GM12874 (cell line): ENCODE results near the gene TCP11L1.

ENCODE experiments used
- TF ChIP-seq, protein P1 (sequence below): IDR thresholded peaks from 2 replicates; pipeline ENCODE4 v1.5.1; 2011; ENCODE audit warnings: low read depth, mild to moderate bottlenecking, control low read depth, low read length, moderate library complexity; ENCODE audit not compliant: insufficient read depth

The TCP11L1 gene

DNA sequence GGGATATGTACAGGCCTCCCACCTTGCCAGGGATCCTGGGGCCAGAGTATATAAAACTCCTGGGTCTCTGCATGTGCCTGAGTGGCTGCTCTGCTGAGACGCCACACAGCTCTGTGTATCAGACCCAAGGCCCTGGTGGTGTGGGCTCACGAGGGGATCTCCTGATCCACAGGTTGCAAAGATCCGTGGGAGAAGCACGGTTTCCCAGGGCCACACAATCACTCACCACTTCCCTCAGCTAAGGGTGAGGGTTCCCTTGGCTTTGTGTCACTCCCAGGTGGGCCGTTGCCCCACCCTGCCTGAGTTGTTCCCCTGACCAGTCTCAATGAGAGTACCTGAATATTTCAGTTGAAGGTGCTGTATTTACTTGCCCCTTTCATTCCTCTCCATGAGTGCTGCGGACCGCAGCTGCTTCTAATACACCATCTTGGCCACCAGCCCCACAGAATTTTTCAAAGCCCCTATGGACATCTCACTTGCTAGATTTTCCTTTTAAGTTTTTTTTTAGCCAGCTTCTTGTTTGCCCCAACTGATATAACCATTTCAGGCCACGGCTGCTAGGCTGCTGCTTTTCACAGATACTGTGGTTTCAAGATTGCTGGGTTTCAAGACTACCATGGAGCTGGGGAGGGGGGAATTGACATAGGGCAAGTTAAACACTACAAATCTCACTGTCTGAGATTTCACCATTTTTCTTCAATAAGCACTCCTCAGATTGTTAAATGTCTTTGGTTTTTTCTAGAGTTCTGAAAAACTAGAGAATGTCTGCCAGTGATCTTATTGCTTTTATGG lies 37.4 kb upstream of the TCP11L1 start:
- TF ChIP-seq, protein P1, sequence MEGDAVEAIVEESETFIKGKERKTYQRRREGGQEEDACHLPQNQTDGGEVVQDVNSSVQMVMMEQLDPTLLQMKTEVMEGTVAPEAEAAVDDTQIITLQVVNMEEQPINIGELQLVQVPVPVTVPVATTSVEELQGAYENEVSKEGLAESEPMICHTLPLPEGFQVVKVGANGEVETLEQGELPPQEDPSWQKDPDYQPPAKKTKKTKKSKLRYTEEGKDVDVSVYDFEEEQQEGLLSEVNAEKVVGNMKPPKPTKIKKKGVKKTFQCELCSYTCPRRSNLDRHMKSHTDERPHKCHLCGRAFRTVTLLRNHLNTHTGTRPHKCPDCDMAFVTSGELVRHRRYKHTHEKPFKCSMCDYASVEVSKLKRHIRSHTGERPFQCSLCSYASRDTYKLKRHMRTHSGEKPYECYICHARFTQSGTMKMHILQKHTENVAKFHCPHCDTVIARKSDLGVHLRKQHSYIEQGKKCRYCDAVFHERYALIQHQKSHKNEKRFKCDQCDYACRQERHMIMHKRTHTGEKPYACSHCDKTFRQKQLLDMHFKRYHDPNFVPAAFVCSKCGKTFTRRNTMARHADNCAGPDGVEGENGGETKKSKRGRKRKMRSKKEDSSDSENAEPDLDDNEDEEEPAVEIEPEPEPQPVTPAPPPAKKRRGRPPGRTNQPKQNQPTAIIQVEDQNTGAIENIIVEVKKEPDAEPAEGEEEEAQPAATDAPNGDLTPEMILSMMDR = no peak

DNA sequence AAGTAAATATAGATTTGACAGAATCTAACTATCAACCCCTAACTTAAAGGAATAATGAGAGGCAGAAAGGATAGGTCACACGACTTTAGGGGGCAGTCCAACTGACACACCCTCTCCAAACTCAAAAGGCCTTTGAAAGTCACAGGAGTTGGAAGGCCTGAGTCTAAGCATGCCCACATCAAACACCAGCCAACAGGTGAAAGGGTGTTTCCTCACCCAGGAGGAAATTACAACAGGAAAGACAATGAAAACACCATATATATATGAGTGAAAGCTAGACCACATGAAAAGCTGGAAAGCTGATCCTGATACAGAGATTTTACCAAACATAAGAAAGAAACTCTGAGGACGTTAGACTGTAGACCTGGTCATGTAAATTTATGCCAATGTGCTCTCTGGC lies 34.2 kb upstream of the TCP11L1 start:
- TF ChIP-seq, protein P1 = no peak

DNA sequence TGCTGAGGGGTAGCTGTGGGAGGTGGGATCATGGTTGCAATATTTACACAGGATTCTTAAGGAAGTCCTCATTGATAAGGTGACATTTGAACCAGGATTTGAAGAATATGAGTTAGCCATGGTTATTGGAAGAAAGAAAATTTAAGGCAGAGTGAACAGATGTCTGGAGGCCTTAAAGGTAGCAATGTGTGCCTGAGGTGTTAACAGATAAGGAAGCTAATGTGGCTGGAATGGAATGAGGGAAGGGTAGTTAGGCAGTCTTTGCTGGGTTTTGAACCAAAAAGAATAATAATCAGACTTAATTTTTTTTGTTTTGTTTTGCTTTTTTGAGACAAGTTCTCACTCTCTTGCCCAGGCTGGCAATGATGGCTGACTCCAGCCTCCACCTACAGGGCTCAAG lies 33.4 kb upstream of the TCP11L1 start:
- TF ChIP-seq, protein P1 = no peak

- TF ChIP-seq, protein P1 = no peak
Measured at GRCh38 chr11:33013755-33014154, 25.6 kb upstream of the TCP11L1 start.

- TF ChIP-seq, protein P1 = no peak
Measured at GRCh38 chr11:33015621-33016551, 23.5 kb upstream of the TCP11L1 start, which contains the start of gene DEPDC7. Gene DEPDC7 (plus strand): TSS chr11:33015878. CDS start chr11:33015956, 78 bp downstream.

DNA sequence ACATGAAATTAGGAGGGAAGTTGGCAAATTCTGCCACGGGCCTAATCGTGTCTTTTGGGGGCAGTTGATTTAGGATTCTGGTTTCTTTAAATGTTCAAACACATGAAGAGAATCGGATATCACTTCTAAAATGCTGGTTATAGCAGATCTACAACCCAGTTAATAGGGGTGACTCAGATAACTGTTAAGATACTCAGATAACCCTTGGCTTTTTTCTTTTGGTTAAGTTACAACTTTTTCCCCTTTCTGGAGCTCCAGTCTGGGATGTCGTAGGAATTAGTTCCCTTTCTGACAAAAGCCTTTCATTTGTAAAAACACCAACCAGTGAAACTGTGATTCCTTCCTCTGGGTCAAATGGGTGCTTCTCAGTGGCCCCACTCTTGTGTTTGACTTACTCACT lies 22.7 kb upstream of the TCP11L1 start:
- TF ChIP-seq, protein P1 = no peak

DNA sequence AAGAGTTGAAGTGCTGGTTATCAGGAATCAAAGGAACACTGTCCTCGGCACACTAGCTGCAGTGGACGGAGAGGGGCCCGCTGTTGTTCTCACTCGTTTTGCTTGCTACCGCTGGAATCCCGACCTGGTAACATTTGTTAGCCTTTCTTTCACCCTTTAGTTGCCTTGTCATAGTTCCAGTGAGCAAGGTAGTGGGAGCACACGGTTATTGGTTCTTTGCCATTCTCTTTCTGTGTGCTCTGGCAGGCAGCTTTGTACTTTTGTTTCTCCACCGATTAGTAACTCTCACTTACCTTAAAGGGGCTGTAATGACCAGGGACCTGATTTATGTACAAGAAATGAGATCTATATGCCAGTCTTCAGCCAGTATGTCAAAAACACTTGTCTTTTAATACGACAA lies 21.9 kb upstream of the TCP11L1 start:
- TF ChIP-seq, protein P1 = no peak
